GM06990 (cell line): Measurements from ENCODE around the gene RGSL1.

Experiments
- DNase-seq: peaks from one replicate; pipeline ENCODE4 v3.0.0-alpha.2; 2011; ENCODE audit not compliant: insufficient read length; ENCODE audit errors: extremely low read depth
- H3K27me3 ChIP-seq: replicated peaks from 2 replicates; pipeline ENCODE4 v1.6.0; 2011; ENCODE audit warnings: low read length; ENCODE audit not compliant: control insufficient read depth, insufficient read depth
- H3K36me3 ChIP-seq: 2 replicates; pipeline ENCODE4 v1.5.1; 2011; ENCODE audit warnings: low read length; ENCODE audit not compliant: control insufficient read depth, insufficient read depth
- H3K4me3 ChIP-seq: replicated peaks from 2 replicates; pipeline ENCODE4 v1.5.1; 2011; ENCODE audit warnings: low read depth, mild to moderate bottlenecking, control low read depth, low read length
- CTCF ChIP-seq: IDR thresholded peaks from 2 replicates; pipeline ENCODE4 v1.5.1; 2011; ENCODE audit warnings: low read length, control low read depth, mild to moderate bottlenecking, inconsistent platforms; ENCODE audit not compliant: insufficient read depth, poor library complexity, severe bottlenecking

Gene RGSL1

GRCh38 chr1:182587093-182587492 lies 137.1 kb downstream of the RGSL1 start:
- Histone ChIP-seq H3K27me3 (no peaks in the 10 kb centered on the region), H3K36me3 (peaks cover 2% of the 10 kb centered on the region), H3K4me3 (no peak overlapping the region)
- TF ChIP-seq CTCF: no peak
- no peak for DNase-seq

DNA sequence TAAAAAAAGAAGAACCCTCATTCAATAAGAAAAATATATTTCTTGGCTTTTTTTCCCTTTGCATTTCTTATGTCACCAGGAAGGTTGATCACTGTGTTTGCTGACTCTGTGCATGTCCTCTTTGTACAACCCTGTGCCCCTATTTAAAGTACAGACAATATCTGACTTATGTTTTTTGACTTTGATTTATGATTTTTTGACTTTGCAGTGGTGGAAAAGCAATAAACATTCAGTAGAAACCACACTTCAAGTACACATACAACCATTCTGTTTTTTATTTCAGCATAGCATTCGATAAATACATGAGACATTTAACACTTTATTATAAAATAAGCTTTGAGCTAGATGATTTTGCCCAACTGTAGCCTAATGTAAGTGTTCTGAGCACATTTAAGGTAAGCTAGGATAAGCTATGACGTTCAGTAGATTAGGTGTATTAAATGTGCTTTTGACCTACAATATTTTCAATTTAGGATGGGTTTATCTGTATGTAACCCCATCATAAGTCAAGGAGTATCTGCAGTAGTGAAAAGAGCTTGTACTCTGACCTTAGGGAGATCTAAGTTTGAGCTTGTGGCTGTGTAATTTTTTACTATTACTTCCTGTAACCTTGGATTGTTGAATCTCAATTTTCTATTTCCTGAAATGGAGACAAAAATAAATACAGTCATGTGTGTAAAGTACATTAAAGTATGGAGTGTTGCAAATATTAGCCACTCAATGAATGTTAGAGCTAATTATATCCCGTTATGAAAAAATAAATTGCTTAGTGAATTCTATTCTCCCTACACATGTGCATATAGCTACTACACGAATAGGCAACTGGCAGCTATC lies 137.9 kb downstream of the RGSL1 start:
- Histone ChIP-seq H3K27me3 (no peaks in the 10 kb centered on the region), H3K36me3 (peaks cover 2% of the 10 kb centered on the region), H3K4me3 (peak overlapping the region; percentile 89)
- TF ChIP-seq CTCF: no peak
- DNase-seq: no peak

GRCh38 chr1:182588500-182589396 lies 138.8 kb downstream of the RGSL1 start, which contains the start of gene RNASEL:
RNASEL (minus strand) TSS chr1:182589256; CDS start chr1:182586806, 2,450 bp downstream.
- Histone ChIP-seq H3K4me3 (peak within 1 kb of the TSS; percentile 89), H3K36me3 (no peaks in the 10 kb centered on the region; the same call in 1 of the 2 replicates), H3K27me3 (no peaks in the 10 kb centered on the region)
- no peak for TF ChIP-seq CTCF
- DNase-seq: peak; percentile 50

DNA sequence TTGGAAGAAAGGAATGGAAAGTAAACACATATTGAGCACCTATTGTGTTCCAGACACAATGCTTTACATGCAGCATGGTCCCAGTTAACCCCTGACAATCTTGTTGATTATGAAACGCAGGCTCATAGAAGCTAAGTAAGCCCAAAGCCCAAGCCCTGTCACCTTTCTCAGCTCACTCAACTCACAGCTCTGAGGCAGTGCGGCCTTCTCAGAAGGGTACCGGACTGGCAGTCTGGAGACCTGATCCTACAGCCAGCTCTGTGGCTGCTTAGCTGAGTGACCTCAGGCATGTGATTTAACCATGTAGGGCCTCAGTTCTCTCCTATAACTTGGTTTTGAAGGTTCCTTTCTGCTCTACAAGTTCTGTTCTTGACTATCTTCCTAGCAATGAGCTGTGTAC lies 139.6 kb downstream of the RGSL1 start:
- no peaks in the 10 kb centered on the region; the same call in 1 of the 2 replicates for H3K36me3 ChIP-seq
- H3K27me3 ChIP-seq: no peaks in the 10 kb centered on the region
- DNase-seq: no peak
- TF ChIP-seq CTCF: no peak
- H3K4me3 ChIP-seq: no peak overlapping the region

GRCh38 chr1:182589931-182590330 lies 140.0 kb downstream of the RGSL1 start:
- no peaks in the 10 kb centered on the region for H3K27me3 ChIP-seq
- H3K36me3 ChIP-seq: no peaks in the 10 kb centered on the region; the same call in 1 of the 2 replicates
- DNase-seq: no peak
- no peak for TF ChIP-seq CTCF
- H3K4me3 ChIP-seq: no peak overlapping the region
